ENCODE data around the gene TSEN15. TPM values are rescaled to one million over a fixed set of nuclear protein-coding genes. Genes with fewer than 3 reads are reported as not detected.

Gene TSEN15
- total and polyA plus RNA-seq, 2 of the 8 experiments (the other 6 are each of a cell fraction or from before 2014, with no cell fraction given): 23.4 to 31.4 TPM

GRCh38 chr1:184049836-184050468 lies 1.6 kb upstream of the TSEN15 start:
- Histone ChIP-seq H3K79me1 (ENCODE audit: low read depth, low read length) (no peaks in the 10 kb centered on the region), H4K91ac (replicated peaks; ENCODE audit: insufficient read length, low read length) (no peak overlapping the region), H3K9me3 (ENCODE audit: insufficient read depth in 2 of 2, low read depth in 1 of 2, low read length in 1 of 2) (no peaks in the 10 kb centered on the region), H2BK5ac (ENCODE audit: low read depth, low read length) (no peak overlapping the region), H3K4me2 (ENCODE audit: insufficient read depth in 1 of 2, low read depth in 2 of 2, low read length in 2 of 2) (no peak overlapping the region; a peak in 1 of 4 replicates), H4K5ac (ENCODE audit: insufficient read length, low read depth, low read length) (no peak overlapping the region), H2BK12ac (ENCODE audit: low read depth, low read length) (no peak overlapping the region), H3K14ac (ENCODE audit: insufficient read length) (no peak overlapping the region), H3K36me3 (ENCODE audit: control insufficient read depth in 2 of 4, insufficient read depth in 4 of 4, low read length in 3 of 4) (peaks cover 0 to 5% (median 1%) of the 10 kb centered on the region in 4 experiments; a peak in 2 of 8 replicates), H3K79me2 (ENCODE audit: control insufficient read depth in 1 of 2, insufficient read depth in 2 of 2, low read length in 2 of 2) (peaks cover 0 to 16% of the 10 kb centered on the region in 2 experiments; a peak in 2 of 4 replicates), H3K9ac (replicated peaks in 1 of 4; ENCODE audit: extremely low read depth in 1 of 4, low read depth in 3 of 4, low read length in 3 of 4) (no peak overlapping the region), H3K27ac (ENCODE audit: low read depth, low read length) (no peak overlapping the region), H2AFZ (ENCODE audit: low read length) (no peak overlapping the region), H4K8ac (ENCODE audit: extremely low read depth, insufficient read depth, low read length) (no peak overlapping the region), H3K23me2 (ENCODE audit: low read depth, low read length) (no peaks in the 10 kb centered on the region; the same call in 1 of the 2 replicates), H3K27me3 (replicated peaks in 1 of 4; ENCODE audit: control insufficient read depth in 3 of 4, extremely low read depth in 1 of 4, insufficient read depth in 3 of 4, low read length in 3 of 4) (no peaks in the 10 kb centered on the region), H3K18ac (ENCODE audit: extremely low read depth, low read length) (no peak overlapping the region), H2BK120ac (replicated peaks; ENCODE audit: low read depth, low read length) (no peak overlapping the region), H2BK15ac (ENCODE audit: low read length) (no peak overlapping the region), H3K56ac (replicated peaks; ENCODE audit: insufficient read length, low read depth, low read length) (no peak overlapping the region), H3K4ac (replicated peaks; ENCODE audit: insufficient read length, low read depth, low read length) (no peak overlapping the region), H3K23ac (ENCODE audit: insufficient read length) (no peak overlapping the region), H3K4me3 (ENCODE audit: extremely low read depth in 1 of 4, insufficient read depth in 2 of 4, low read depth in 3 of 4, low read length in 4 of 4) (no peak overlapping the region), H2AK5ac (ENCODE audit: low read depth, low read length) (no peak overlapping the region), H4K20me1 (replicated peaks in 1 of 2; ENCODE audit: control insufficient read depth in 1 of 2, insufficient read depth in 2 of 2, low read length in 2 of 2) (no peaks in the 10 kb centered on the region), H3K4me1 (replicated peaks in 1 of 4; ENCODE audit: control insufficient read depth in 3 of 4, insufficient read depth in 4 of 4, low read length in 3 of 4) (peaks cover 6 to 14% (median 11%) of the 10 kb centered on the region in 4 experiments; a peak in 6 of 7 replicates), H2BK20ac (ENCODE audit: low read length) (no peak overlapping the region)
- POLR2A ChIA-PET (ENCODE audit: partially characterized antibody): interaction anchor here (1.0 to 4.1 kb wide), 10 partner anchors 8 to 114 kb away, joined by 3 to 50 read pairs (median 8); partner anchors contain the start of gene COLGALT2
- no peak for DNase-seq (ENCODE audit: low read depth in 1 of 2, low spot score in 2 of 2)
- WGBS, 2 experiments (ENCODE audit: extremely low coverage in 1 of 2, insufficient coverage in 1 of 2, insufficient read length in 1 of 2, insufficient replicate concordance in 2 of 2, low coverage in 1 of 2, low lambda C conversion rate in 2 of 2, missing lambda C conversion rate in 1 of 2): 87% methylated on average over 2 of the region's 2 CpGs; no CpG with 5 or more reads in 1 of the 2 experiments
- CTCF ChIA-PET (ENCODE audit: partially characterized antibody): interaction anchor here (1.3 to 2.1 kb wide), 2 partner anchors 14 to 131 kb away, joined by 5 to 6 read pairs; no protein-coding TSS in a partner anchor
- FAIRE-seq: no peak
- TF ChIP-seq CBX5 (IDR thresholded peaks at IDR 0.05; ENCODE audit: low read depth, low read length): no peak

Measured in H1 (cell line).